Kidney (tissue), 14 donors: ENCODE data around the gene ATP1A3. TPM values are rescaled to one million over a fixed set of nuclear protein-coding genes. Genes with fewer than 3 reads are reported as not detected.

Experiments
- DNase-seq, 5 donors: peaks; one replicate each; pipeline ENCODE4 v3.0.0-alpha.2; 2013 to 2020
- FAIRE-seq: peaks from 2 replicates; lab custom pipeline; 2012; peaks lifted over from hg19 to GRCh38; lab: Jason Lieb, UNC
- H3K27ac ChIP-seq, 2 donors: one replicate each; pipeline ENCODE4 v1.7.0; 2013; ENCODE audit warnings: low read depth in 2 of 2, low read length in 2 of 2, inconsistent platforms in 1 of 2
- H3K27me3 ChIP-seq: one replicate; pipeline ENCODE4 v1.7.1; 2013; ENCODE audit warnings: low read length, inconsistent platforms; ENCODE audit not compliant: control insufficient read depth, insufficient read depth
- H3K36me3 ChIP-seq, 3 donors: one replicate each; pipeline versions ENCODE4 v1.7.0 to v1.7.1; 2013; ENCODE audit warnings: low read length in 3 of 3, control low read depth in 1 of 3, inconsistent platforms in 1 of 3; ENCODE audit not compliant: insufficient read depth in 3 of 3, control insufficient read depth in 2 of 3
- H3K4me1 ChIP-seq, 3 donors: one replicate each; pipeline versions ENCODE4 v1.7.0 to v1.7.1; 2013; ENCODE audit warnings: low read length in 3 of 3, inconsistent platforms in 1 of 3, low read depth in 1 of 3; ENCODE audit not compliant: control insufficient read depth in 2 of 3, insufficient read depth in 2 of 3
- H3K4me3 ChIP-seq, 3 donors: one replicate each; pipeline versions ENCODE4 v1.7.0 to v1.8.1; 2013; ENCODE audit warnings: low read length in 3 of 3, control low read depth in 1 of 3, inconsistent platforms in 1 of 3
- H3K9ac ChIP-seq, 3 donors: one replicate each; pipeline versions ENCODE4 v1.7.0 to v1.7.1; 2013; ENCODE audit warnings: low read length in 3 of 3, control low read depth in 1 of 3, inconsistent platforms in 1 of 3
- H3K9me3 ChIP-seq, 3 donors: one replicate each; pipeline versions ENCODE4 v1.7.0 to v1.7.1; 2013; ENCODE audit warnings: low read length in 3 of 3, control low read depth in 1 of 3, inconsistent platforms in 1 of 3; ENCODE audit not compliant: control insufficient read depth in 2 of 3, insufficient read depth in 1 of 3
- CTCF ChIP-seq: IDR thresholded peaks from 3 replicates; pipeline ENCODE4 v1.5.1; 2012; ENCODE audit warnings: mild to moderate bottlenecking, moderate library complexity, borderline replicate concordance; ENCODE audit not compliant: insufficient read depth; ENCODE audit errors: extremely low read depth
- intact Hi-C: fragments of 100-400 bp; cut with DNase I; formaldehyde crosslinking; loops from one replicate; pipeline ENCODE4 v1.11.1; 2022
- polyA plus RNA-seq: library from polyadenylated mRNA; stranded (reverse); fragments of 350-450 nt; fragmentation: Illumina TruSeq; extraction: RNeasy Lipid Tissue Mini Kit (QIAGEN cat#74804); gene quantifications from one replicate; pipeline ENCODE4 v1.2.3, GENCODE V29; 2014; ENCODE audit warnings: low read depth, low replicate concordance; ENCODE audit not compliant: insufficient read depth
- total RNA-seq: library from RNA; stranded (reverse); fragmentation: NEBNext Ultra II Directional; extraction: Animal tissue kit (Norgen Biotek cat#: 25700); gene quantifications from one replicate; pipeline ENCODE4 v1.2.1, GENCODE V29; 2021
- donor health status: control.
- donor health status: control.
- donor health status: control.
- donor health status: control.
- donor health status: control.
- donor health status: DM: yes; HTN: yes; CAD: no.
- donor health status: Normal renal cell carcinoma (clear cell type).

Gene ATP1A3
- total and polyA plus RNA-seq, 2 donors from 2014 or later: not detected

- Histone ChIP-seq H3K27me3 (no peaks in the 10 kb centered on the region), H3K9me3 (no peaks in the 10 kb centered on the region), H3K27ac (no peak overlapping the region), H3K4me3 (no peak overlapping the region), H3K4me1 (no peaks in the 10 kb centered on the region), H3K36me3 (no peaks in the 10 kb centered on the region), H3K9ac (no peak overlapping the region)
- DNase-seq (no peak), FAIRE-seq (no peak)
- TF ChIP-seq CTCF: no peak
- intact Hi-C loops: no loop called here
These were observed 24.1 kb downstream of the ATP1A3 start for GRCh38 chr19:41969772-41970458.

GRCh38 chr19:41968751-41969595 is 25.1 kb downstream of the ATP1A3 start:
- no peak overlapping the region for H3K4me3 ChIP-seq
- DNase-seq: no peak
- no peak for TF ChIP-seq CTCF
- no peaks in the 10 kb centered on the region for H3K4me1 ChIP-seq
- intact Hi-C loops: no loop called here
- H3K27me3 ChIP-seq: no peaks in the 10 kb centered on the region
- FAIRE-seq: no peak
- H3K9me3 ChIP-seq: no peaks in the 10 kb centered on the region
- no peaks in the 10 kb centered on the region for H3K36me3 ChIP-seq
- no peak overlapping the region for H3K27ac ChIP-seq
- H3K9ac ChIP-seq: no peak overlapping the region

- Histone ChIP-seq H3K4me3 (no peak overlapping the region), H3K27ac (no peak overlapping the region), H3K27me3 (no peaks in the 10 kb centered on the region), H3K36me3 (no peaks in the 10 kb centered on the region), H3K4me1 (no peaks in the 10 kb centered on the region), H3K9me3 (no peaks in the 10 kb centered on the region), H3K9ac (no peak overlapping the region)
- DNase-seq: no peak
- no peak for FAIRE-seq
- TF ChIP-seq CTCF: no peak
- intact Hi-C loops: no loop called here
These were observed 26.8 kb downstream of the ATP1A3 start for GRCh38 chr19:41967054-41967783.
